Loucy (cell line): Measurements from ENCODE around the gene SLC9A8.

Source experiments
- H2AFZ ChIP-seq: fragments of 200-600 bp; sonication (generic); 2 replicates; pipeline ENCODE4 v1.6.0; 2016; ENCODE audit warnings: antibody characterized with exemption, mild to moderate bottlenecking, low read length, moderate library complexity
- H3F3A ChIP-seq: fragments of 200-600 bp; 2 replicates; pipeline ENCODE4 v1.6.0; 2016; ENCODE audit warnings: antibody characterized with exemption, low read depth, mild to moderate bottlenecking
- H3K27me3 ChIP-seq: fragments of 200-600 bp; sonication (generic); 2 replicates; pipeline ENCODE4 v1.6.1; 2014; ENCODE audit warnings: low read length, mild to moderate bottlenecking; ENCODE audit not compliant: insufficient read depth, poor library complexity, severe bottlenecking
- H3K36me3 ChIP-seq: fragments of 200-600 bp; sonication (generic); 2 replicates; pipeline ENCODE4 v1.6.1; 2016; ENCODE audit warnings: low read length; ENCODE audit not compliant: insufficient read depth
- H3K4me1 ChIP-seq: fragments of 200-600 bp; sonication (generic); 2 replicates; pipeline ENCODE4 v1.5.1; 2014; ENCODE audit warnings: low read length, mild to moderate bottlenecking; ENCODE audit not compliant: insufficient read depth, poor library complexity, severe bottlenecking
- H3K4me2 ChIP-seq: fragments of 200-600 bp; sonication (generic); 2 replicates; pipeline ENCODE4 v1.6.0; 2014; ENCODE audit warnings: antibody characterized with exemption, low read length, low read depth, mild to moderate bottlenecking; ENCODE audit not compliant: poor library complexity, severe bottlenecking
- H3K4me3 ChIP-seq: fragments of 200-600 bp; sonication (generic); 2 replicates; pipeline ENCODE4 v1.5.1; 2014; ENCODE audit warnings: low read length, mild to moderate bottlenecking, mixed read lengths; ENCODE audit not compliant: poor library complexity, severe bottlenecking
- H3K79me2 ChIP-seq: fragments of 200-600 bp; sonication (generic); 2 replicates; pipeline ENCODE4 v1.6.1; 2014; ENCODE audit warnings: low read length; ENCODE audit not compliant: insufficient read depth
- H3K9ac ChIP-seq: fragments of 200-600 bp; sonication (generic); 2 replicates; pipeline ENCODE4 v1.6.0; 2014; ENCODE audit warnings: mild to moderate bottlenecking, low read depth, low read length, moderate library complexity; ENCODE audit not compliant: poor library complexity, severe bottlenecking
- H3K9me2 ChIP-seq: fragments of 200-600 bp; sonication (generic); replicated peaks from 2 replicates; pipeline ENCODE4 v1.6.1; 2016; ENCODE audit warnings: low read depth, low read length, mixed read lengths
- H3K9me3 ChIP-seq: fragments of 200-600 bp; sonication (generic); 2 replicates; pipeline ENCODE4 v1.6.1; 2014; ENCODE audit warnings: mild to moderate bottlenecking, antibody characterized with exemption, low read length, low read depth; ENCODE audit not compliant: insufficient read depth
- H4K20me1 ChIP-seq: fragments of 200-600 bp; sonication (generic); 2 replicates; pipeline ENCODE4 v1.6.0; 2014; ENCODE audit warnings: antibody characterized with exemption, low read length, mild to moderate bottlenecking; ENCODE audit not compliant: insufficient read depth, poor library complexity, severe bottlenecking
- EZH2phosphoT487 ChIP-seq: fragments of 200-600 bp; IDR thresholded peaks from 2 replicates; pipeline ENCODE4 v1.6.1; 2018; ENCODE audit warnings: antibody characterized with exemption, mild to moderate bottlenecking, moderate library complexity, borderline replicate concordance
- TF ChIP-seq, protein P1 (sequence below): fragments of 200-600 bp; sonication (generic); conservative IDR thresholded peaks from 2 replicates; pipeline ENCODE4 v1.5.1; 2014; ENCODE audit warnings: mild to moderate bottlenecking, antibody characterized with exemption, low read length

The SLC9A8 gene

DNA sequence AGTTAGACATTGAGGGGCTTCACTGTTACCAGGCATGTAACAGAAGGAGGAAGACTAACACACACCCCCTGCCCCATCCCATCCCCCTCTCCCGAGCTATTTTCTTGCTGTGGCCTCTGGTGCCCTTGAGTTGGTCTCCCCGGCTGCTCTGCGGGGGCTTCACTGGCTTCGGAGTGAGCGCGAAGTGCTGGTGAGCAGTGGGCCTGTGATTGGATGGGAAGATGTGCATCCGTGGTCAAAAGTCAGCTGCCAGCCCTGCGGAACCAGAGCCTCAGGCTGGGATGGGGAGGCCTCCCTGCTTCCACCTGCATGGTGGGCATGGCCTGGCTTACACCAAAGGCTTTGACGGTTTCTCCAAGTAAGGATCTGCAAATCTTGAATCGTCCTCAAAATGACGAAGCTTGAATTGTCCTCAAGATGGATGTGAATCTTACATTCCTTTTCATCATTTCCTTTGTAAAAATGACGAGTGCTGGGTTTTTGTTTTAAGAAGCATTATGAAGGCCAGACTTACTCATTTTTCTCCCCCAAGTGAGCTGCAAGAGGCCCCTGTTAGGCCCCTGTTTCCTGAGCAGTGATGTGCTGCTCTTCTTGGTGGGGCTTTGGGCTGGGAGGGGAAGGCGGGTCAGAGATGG, 79.0 kb downstream of the SLC9A8 start:
- H3K27me3 ChIP-seq = no peaks in the 10 kb centered on the region
- H3K4me2 ChIP-seq = no peak overlapping the region
- H3K4me1 ChIP-seq = no peaks in the 10 kb centered on the region
- H3K9me2 ChIP-seq = no peaks in the 10 kb centered on the region
- no peaks in the 10 kb centered on the region for H4K20me1 ChIP-seq
- H3K9ac ChIP-seq = no peak overlapping the region
- TF ChIP-seq, protein P1, sequence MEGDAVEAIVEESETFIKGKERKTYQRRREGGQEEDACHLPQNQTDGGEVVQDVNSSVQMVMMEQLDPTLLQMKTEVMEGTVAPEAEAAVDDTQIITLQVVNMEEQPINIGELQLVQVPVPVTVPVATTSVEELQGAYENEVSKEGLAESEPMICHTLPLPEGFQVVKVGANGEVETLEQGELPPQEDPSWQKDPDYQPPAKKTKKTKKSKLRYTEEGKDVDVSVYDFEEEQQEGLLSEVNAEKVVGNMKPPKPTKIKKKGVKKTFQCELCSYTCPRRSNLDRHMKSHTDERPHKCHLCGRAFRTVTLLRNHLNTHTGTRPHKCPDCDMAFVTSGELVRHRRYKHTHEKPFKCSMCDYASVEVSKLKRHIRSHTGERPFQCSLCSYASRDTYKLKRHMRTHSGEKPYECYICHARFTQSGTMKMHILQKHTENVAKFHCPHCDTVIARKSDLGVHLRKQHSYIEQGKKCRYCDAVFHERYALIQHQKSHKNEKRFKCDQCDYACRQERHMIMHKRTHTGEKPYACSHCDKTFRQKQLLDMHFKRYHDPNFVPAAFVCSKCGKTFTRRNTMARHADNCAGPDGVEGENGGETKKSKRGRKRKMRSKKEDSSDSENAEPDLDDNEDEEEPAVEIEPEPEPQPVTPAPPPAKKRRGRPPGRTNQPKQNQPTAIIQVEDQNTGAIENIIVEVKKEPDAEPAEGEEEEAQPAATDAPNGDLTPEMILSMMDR = no peak
- TF ChIP-seq EZH2phosphoT487 = no peak
- no peak overlapping the region for H3K4me3 ChIP-seq
- no peaks in the 10 kb centered on the region for H3K9me3 ChIP-seq
- no peaks in the 10 kb centered on the region for H3F3A ChIP-seq
- no peak overlapping the region for H2AFZ ChIP-seq
- no peaks in the 10 kb centered on the region for H3K79me2 ChIP-seq
- H3K36me3 ChIP-seq = no peaks in the 10 kb centered on the region; the same call in 1 of the 2 replicates

DNA sequence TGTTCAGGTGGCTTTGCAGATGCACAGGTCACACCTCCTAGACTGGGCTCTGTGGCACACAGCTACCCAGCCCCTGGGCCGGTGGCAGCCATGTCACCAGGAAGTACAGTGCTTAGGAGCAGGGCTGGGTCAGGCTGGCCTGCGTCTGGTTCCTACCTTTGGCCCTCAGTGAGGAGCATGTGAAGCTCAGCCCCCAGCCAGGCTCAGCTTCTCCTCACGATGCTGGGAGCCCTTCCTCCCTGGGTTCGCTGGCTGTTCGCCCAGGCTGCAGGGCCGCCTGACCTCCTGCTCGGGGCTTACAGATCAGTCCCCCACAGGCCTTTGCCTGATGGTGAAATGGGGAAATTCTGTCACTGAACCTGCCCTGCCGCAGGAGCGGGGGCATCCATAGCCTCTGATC, 79.6 kb downstream of the SLC9A8 start:
- Histone ChIP-seq H3K9me2 (no peaks in the 10 kb centered on the region), H3K36me3 (no peaks in the 10 kb centered on the region; the same call in 1 of the 2 replicates), H3K9me3 (no peaks in the 10 kb centered on the region), H3K9ac (no peak overlapping the region), H3K4me3 (no peak overlapping the region), H3K4me2 (no peak overlapping the region), H4K20me1 (no peaks in the 10 kb centered on the region), H3K79me2 (no peaks in the 10 kb centered on the region), H3K27me3 (no peaks in the 10 kb centered on the region), H2AFZ (no peak overlapping the region), H3K4me1 (no peaks in the 10 kb centered on the region), H3F3A (no peaks in the 10 kb centered on the region)
- TF ChIP-seq, protein P1 = no peak
- no peak for TF ChIP-seq EZH2phosphoT487

DNA sequence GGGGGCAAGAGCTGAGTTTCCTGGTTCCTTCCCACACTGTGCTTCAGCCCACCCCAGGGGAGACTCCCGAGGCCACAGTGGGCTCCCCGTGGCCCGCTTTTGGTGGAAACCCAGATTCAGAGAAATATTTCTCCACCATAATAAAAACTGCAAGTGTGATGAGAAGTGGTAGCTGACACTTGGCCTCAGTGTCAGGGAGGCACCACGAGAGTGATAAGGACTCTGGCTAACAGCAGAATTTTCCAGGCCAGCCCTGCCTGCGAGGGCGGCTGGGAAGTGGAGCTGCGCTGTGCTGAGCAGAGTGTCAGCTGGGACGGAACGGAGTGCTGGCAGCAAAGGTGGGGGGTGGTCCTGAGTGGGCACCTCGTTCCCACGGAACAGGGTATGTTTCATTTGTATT, 80.2 kb downstream of the SLC9A8 start:
- Histone ChIP-seq H3K4me3 (no peak overlapping the region), H3K27me3 (no peaks in the 10 kb centered on the region), H3K36me3 (no peaks in the 10 kb centered on the region; the same call in 1 of the 2 replicates), H3K9me3 (no peaks in the 10 kb centered on the region), H3K9ac (no peak overlapping the region), H4K20me1 (no peaks in the 10 kb centered on the region), H3F3A (no peaks in the 10 kb centered on the region), H2AFZ (no peak overlapping the region), H3K79me2 (no peaks in the 10 kb centered on the region), H3K9me2 (no peaks in the 10 kb centered on the region), H3K4me1 (no peaks in the 10 kb centered on the region), H3K4me2 (no peak overlapping the region)
- TF ChIP-seq EZH2phosphoT487 = no peak
- TF ChIP-seq, protein P1 = no peak
